NCI-H82 treated with DMSO at 0.1 percent for 48 hours (cell line): Measurements from ENCODE around the gene UBE2R2.
"Not testable (repeated sequence)": the region's sequence is repeated elsewhere in the genome, so short reads cannot be mapped to it uniquely, and the experiment has no call there.

Experiments
- DNase-seq: peaks from one replicate; lab custom pipeline; 2025; ENCODE audit not compliant: unreplicated experiment; lab: John Stamatoyannopoulos, UW

The UBE2R2 gene

GRCh38 chr9:33816327-33817252, at the start of gene UBE2R2:
TSS of gene UBE2R2 (plus strand) at chr9:33817160. CDS start at chr9:33817758, 598 bp downstream.
- peak; percentile 70 for DNase-seq

- not testable (repeated sequence) for DNase-seq
Measured at GRCh38 chr9:33770156-33770880, 46.6 kb upstream of the UBE2R2 start.

DNA sequence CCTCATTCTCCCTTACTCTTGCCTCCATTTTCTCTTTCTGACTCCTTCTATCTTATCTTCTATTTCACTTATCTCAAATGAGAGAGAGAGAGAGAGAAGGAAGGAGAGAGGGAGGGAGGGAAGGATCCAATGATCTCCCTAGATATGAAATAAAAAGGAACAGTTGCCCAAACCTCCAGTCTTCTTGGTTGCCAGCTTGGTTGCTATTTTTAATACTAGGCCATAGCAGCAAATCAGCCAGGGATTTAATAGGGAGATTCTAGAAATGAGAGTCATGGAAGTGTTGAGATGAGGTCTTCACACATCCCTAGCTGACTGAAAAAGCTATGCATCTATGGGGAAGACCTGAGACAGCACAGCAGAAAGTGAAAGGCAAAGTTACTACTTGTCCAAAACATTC, 43.8 kb upstream of the UBE2R2 start:
- DNase-seq: not testable (repeated sequence)

DNA sequence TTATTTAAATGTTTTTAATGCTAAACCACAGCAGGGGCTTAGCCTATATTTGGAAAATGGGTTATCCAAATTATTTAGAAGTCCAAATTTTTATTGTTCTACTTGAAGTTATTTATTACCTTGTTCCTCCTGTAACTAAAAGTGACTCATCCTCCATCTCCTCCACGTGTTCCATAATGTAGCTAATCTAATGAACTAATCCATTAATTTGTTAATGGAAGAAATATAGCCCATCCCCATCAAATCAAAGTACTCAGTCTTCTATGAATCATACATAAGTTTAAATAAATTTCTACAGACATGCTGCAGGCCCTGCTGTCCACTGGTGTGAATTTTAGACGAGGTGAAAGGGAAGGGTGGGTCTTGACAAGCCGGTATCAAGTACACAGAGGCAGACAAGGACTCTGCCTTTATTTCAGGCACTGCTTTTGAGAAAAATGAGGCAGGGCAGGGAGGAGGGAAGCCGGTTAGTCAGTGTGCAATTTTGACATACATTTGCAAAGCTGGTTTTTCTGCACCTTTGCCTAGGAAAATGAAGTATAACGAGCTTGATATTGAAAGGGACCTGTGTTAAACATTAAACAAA, 42.8 kb upstream of the UBE2R2 start:
- DNase-seq: not testable (repeated sequence)

- DNase-seq: no peak
Measured at GRCh38 chr9:33776578-33776977, 40.4 kb upstream of the UBE2R2 start.

DNA sequence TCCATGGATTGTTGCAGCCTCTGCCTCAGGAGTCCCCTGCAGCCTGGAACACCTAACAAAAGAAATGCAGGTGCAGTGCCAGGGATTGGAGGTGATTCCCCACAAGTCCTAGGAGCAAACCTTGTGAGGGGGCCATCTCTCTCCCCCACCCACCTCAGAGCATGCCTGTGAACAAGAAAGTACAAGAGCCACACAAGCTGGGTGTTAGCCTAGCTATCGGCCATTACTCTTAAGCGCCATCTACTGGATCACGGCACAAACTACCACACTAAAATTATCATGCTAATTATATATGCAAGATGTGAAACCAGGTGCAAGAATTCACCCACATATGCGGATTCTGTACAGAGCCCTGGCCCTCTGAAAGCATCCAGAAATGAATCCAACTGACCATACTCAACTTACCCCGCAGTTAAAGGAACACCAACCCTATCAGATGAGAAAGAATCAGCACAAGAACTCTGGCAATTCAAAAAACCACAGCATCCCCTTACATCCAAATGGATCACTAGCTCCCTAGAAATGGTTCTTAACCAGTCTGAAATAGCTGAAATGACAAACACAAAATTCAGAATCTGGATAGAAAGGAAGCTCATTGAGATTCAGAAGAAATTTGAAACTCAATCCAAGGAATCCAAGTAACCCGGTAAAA, 38.1 kb upstream of the UBE2R2 start:
- DNase-seq: peak; percentile 60

DNA sequence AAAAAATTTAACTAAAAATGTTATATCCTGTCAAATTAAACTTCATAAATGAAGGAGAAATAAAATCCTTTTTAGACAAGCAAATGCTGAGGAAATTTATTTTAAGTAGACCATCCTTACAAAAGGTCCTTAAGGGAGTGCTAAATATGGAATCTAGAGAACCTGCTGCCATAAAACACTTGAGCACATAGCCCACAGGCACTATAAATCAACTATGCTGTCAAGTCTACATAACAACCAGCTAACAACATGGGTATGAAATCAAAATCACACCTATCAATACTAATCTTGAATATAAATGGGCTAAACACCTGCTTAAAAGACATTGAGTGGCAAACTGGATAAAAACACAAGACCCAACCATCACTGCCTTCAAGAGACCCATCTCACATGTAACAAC, 36.7 kb upstream of the UBE2R2 start:
- no peak for DNase-seq

DNA sequence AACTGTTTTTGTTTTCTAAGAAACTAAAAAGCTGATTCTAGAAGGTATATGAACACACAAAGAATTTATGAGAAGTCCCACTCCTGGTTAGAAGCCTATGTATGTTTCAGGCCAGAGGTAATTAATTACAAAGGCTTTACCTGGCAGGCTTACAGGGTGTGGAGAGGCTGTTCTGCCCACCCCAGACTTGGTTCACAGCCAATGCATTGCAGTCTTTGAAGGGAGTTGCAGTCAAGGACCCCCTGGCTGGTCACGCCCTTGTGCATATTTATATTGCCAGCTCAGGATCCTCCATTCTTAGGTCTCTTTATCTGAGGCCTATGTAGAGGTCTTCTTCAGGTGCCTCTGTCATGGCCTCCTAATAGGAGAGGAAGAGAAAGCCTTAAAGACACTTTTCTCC, 35.2 kb upstream of the UBE2R2 start:
- no peak for DNase-seq

- DNase-seq: no peak
Measured at GRCh38 chr9:33782395-33783152, 34.4 kb upstream of the UBE2R2 start.

DNA sequence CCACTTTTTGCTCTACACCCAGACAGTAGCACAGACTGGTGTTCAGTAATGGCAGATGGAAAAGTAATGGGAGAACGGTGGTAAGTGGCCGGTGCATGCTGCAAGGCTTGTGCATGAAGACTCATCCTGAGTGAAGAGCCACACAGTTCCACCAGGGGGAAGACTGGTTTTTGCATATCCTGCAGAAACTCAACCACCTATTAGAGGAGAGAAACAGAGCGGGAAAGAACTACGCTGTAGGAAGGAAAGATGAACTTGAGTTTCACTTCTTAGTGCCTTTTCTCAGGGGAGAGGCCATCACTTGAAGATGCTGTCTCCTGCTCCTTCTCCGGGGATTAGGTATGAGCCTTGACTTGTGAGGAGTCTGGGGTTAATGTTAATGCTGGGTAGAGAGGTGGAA, 31.0 kb upstream of the UBE2R2 start:
- DNase-seq: no peak

GRCh38 chr9:33786681-33787080, 30.3 kb upstream of the UBE2R2 start:
- no peak for DNase-seq

GRCh38 chr9:33787839-33788238, 29.1 kb upstream of the UBE2R2 start:
- DNase-seq: no peak

- not testable (repeated sequence) for DNase-seq
Measured at GRCh38 chr9:33789429-33789828, 27.5 kb upstream of the UBE2R2 start.

DNA sequence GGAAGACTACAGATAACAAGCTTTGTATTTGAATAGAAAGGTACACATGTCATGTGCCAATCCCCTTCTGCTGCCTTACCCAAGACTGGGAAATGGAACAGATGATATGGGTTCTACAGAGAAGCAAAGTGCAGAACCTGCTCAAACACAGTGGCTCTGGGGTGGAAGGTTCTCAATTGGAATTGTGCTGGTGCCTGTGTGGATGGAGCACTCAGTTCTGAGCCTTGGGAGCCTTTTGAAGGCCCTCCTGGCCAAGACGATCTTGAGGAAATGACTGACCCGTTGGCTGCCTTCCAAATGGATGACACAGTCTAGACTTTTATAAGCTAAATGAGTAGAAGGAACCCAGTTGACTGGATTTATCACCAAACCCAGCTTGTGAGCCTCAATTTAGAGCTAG, 25.8 kb upstream of the UBE2R2 start:
- no peak for DNase-seq

DNA sequence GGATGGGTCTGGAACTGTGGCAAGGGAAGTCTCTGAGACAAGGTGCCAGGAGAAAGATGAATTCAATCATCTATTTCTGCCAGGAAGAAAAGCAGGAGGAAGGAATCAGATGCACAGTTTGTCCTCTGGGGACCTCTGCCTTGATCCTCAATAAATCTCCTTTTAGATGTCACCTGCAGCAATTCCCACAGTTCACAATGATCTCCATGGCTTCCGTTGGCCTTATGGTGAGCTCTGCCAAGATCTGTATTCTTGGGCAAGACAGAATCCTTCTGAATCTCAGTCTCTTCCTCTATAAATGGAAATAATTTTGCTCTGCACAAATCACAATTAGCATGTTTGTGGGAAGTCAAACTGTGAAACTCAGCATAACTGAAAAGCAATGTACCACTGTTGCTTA, 23.5 kb upstream of the UBE2R2 start:
- DNase-seq: not testable (repeated sequence)

- no peak for DNase-seq
Measured at GRCh38 chr9:33794560-33794959, 22.4 kb upstream of the UBE2R2 start.

DNA sequence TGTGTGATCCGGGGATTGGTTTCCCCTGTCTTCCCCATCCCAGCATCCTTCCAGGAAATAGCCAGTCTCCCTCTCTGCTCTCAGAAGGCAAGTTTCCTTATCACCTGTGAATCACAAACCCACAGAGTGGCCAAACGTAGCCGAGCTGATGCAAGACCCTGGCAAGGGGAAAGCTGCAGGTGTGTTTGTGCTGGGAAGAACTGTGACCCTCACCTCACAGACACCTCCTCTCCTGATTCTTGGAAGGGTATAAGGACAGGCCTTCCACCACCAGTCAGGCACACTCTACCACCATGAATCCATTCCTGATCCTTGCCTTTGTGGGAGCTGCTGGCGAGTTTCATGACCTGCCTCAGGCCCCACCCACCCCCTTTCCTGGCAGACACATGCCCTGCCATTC, 21.7 kb upstream of the UBE2R2 start, which contains the start of gene PRSS3:
Gene PRSS3, plus strand, starts transcription at position 281 of the 400 bp plus-strand sequence. Its CDS starts 13 bp downstream, at position 294.
- no peak for DNase-seq

GRCh38 chr9:33795819-33796218, 21.1 kb upstream of the UBE2R2 start:
- DNase-seq: no peak

- not testable (repeated sequence) for DNase-seq
Measured at GRCh38 chr9:33796679-33797078, 20.3 kb upstream of the UBE2R2 start.

DNA sequence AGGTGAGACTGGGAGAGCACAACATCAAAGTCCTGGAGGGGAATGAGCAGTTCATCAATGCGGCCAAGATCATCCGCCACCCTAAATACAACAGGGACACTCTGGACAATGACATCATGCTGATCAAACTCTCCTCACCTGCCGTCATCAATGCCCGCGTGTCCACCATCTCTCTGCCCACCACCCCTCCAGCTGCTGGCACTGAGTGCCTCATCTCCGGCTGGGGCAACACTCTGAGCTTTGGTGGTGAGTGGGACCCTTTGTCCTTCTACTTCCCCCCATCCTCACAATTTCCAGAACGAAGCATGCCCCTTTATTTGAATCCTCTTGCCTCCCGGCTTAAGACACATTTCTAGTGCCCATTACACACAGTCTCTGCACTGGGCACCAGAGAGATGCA, 19.1 kb upstream of the UBE2R2 start:
- DNase-seq: no peak
